Breast epithelium (tissue), 4 donors: ENCODE measurements around the gene SLC35F4. TPM values are rescaled to one million over a fixed set of nuclear protein-coding genes. Genes with fewer than 3 reads are reported as not detected.

Experiments
- DNase-seq, 2 donors: peaks; one replicate each; pipeline ENCODE4 v3.0.0-alpha.2; 2019; ENCODE audit warnings: low spot score in 2 of 2
- H3K27ac ChIP-seq, 2 donors: fragments of 200-600 bp; sonication (generic) in 1 of 2; one replicate each; pipeline ENCODE4 v1.5.1; 2016 to 2019; ENCODE audit warnings: mild to moderate bottlenecking in 1 of 2
- H3K27me3 ChIP-seq, 2 donors: fragments of 200-600 bp; sonication (generic) in 1 of 2; one replicate each; pipeline versions ENCODE4 v1.5.1 to v1.6.0; 2017 to 2019; ENCODE audit warnings: control low read depth in 1 of 2, mild to moderate bottlenecking in 1 of 2
- H3K36me3 ChIP-seq: fragments of 200-600 bp; one replicate; pipeline ENCODE4 v1.5.1; 2019
- H3K4me1 ChIP-seq, 2 donors: fragments of 200-600 bp; sonication (generic); one replicate each; pipeline ENCODE4 v1.5.1; 2016 to 2019; ENCODE audit warnings: control low read depth in 1 of 2
- H3K4me3 ChIP-seq, 3 donors: fragments of 200-600 bp; sonication (generic); 1 replicate in 2 of 3; 2 replicates in 1 of 3; pipeline ENCODE4 v1.5.1; 2016 to 2019; ENCODE audit warnings: mild to moderate bottlenecking in 3 of 3, moderate library complexity in 2 of 3
- H3K9me3 ChIP-seq, 2 donors: fragments of 200-600 bp; sonication (generic) in 1 of 2; one replicate each; pipeline ENCODE4 v1.5.1; 2016 to 2019; ENCODE audit warnings: control low read depth in 1 of 2
- POLR2A ChIP-seq: fragments of 450-650 bp; IDR thresholded peaks from one replicate; pipeline ENCODE4 v1.6.1; 2016; ENCODE audit warnings: antibody characterized with exemption, mild to moderate bottlenecking, moderate library complexity
- POLR2AphosphoS5 ChIP-seq, 3 donors: sonication (generic); formaldehyde crosslinking; IDR thresholded peaks; one replicate each; pipeline ENCODE4 v1.6.1; 2017; ENCODE audit warnings: antibody characterized with exemption in 3 of 3
- intact Hi-C: fragments of 100-400 bp; cut with DNase I; formaldehyde crosslinking; loops from one replicate; pipeline ENCODE4 v1.15.1; 2023; ENCODE audit warnings: low total_unique reads
- total RNA-seq, 3 donors: library from RNA; depleted of rRNA; stranded (reverse); fragments of >200 nt; gene quantifications; one replicate each; pipeline ENCODE4 v1.1.0, GENCODE V29; 2016
- TF ChIP-seq, protein P1 (sequence below), 3 donors: fragments of 450-650 bp; IDR thresholded peaks; one replicate each; pipeline ENCODE4 v1.5.1; 2016 to 2017; ENCODE audit warnings: antibody characterized with exemption in 3 of 3, mild to moderate bottlenecking in 3 of 3, moderate library complexity in 3 of 3

SLC35F4 gene
- total RNA-seq, 3 donors from 2014 or later: not detected

DNA sequence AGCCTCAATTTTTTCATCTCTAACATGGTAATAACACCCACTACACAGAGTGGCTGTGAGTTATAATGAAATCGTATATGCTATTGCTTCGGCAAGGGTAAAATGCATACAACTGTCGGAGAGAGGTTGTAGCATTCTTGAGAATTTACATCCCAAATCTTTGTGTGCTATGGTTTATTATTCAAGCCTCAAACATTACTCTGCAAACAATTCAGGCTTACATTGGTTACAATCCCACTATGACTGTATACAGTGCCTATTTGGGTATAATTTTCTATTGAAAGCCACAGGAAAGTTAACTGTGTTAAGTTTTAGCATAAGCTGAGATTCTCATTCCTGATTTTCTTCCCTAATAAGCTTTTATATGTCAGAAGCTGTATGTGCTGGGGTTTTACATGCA, 20.6 kb downstream of the SLC35F4 start:
- H3K27ac ChIP-seq: no peak overlapping the region
- H3K27me3 ChIP-seq: no peaks in the 10 kb centered on the region
- intact Hi-C loops: no loop called here

DNA sequence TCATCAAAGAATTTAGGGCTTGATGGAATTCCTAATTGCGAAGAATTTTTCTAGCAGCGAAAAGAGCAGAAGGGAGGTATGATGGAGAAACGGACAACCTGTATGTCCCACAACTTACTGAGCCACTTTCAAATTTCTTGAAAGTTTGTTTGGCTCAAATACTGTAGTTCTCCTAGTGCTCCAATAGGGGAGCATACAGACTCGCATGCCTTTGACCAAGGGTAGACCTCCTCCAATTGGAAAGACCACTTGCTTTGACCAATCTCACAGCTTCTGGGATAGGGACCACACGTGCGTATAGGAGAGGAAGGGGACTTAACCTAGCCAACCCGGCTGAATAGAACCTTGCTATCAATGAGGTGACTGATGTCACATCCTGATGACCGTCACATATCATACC, 28.6 kb downstream of the SLC35F4 start:
- H3K4me1 ChIP-seq: no peaks in the 10 kb centered on the region
- DNase-seq: no peak
- no peaks in the 10 kb centered on the region for H3K27me3 ChIP-seq
- H3K9me3 ChIP-seq: no peaks in the 10 kb centered on the region
- H3K4me3 ChIP-seq: no peak overlapping the region
- no peaks in the 10 kb centered on the region for H3K36me3 ChIP-seq
- TF ChIP-seq POLR2AphosphoS5 (IDR thresholded peaks at IDR 0.05): no peak
- TF ChIP-seq, protein P1, sequence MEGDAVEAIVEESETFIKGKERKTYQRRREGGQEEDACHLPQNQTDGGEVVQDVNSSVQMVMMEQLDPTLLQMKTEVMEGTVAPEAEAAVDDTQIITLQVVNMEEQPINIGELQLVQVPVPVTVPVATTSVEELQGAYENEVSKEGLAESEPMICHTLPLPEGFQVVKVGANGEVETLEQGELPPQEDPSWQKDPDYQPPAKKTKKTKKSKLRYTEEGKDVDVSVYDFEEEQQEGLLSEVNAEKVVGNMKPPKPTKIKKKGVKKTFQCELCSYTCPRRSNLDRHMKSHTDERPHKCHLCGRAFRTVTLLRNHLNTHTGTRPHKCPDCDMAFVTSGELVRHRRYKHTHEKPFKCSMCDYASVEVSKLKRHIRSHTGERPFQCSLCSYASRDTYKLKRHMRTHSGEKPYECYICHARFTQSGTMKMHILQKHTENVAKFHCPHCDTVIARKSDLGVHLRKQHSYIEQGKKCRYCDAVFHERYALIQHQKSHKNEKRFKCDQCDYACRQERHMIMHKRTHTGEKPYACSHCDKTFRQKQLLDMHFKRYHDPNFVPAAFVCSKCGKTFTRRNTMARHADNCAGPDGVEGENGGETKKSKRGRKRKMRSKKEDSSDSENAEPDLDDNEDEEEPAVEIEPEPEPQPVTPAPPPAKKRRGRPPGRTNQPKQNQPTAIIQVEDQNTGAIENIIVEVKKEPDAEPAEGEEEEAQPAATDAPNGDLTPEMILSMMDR (IDR thresholded peaks at IDR 0.05): no peak
- TF ChIP-seq POLR2A: no peak
- intact Hi-C loops: no loop called here
- H3K27ac ChIP-seq: no peak overlapping the region

More for the DNA sequence above, 20.6 kb downstream of the SLC35F4 start:
- Histone ChIP-seq H3K36me3 (no peaks in the 10 kb centered on the region), H3K4me3 (no peak overlapping the region), H3K4me1 (no peaks in the 10 kb centered on the region), H3K9me3 (no peaks in the 10 kb centered on the region)
- TF ChIP-seq POLR2A (no peak), POLR2AphosphoS5 (IDR thresholded peaks at IDR 0.05) (no peak)
- TF ChIP-seq, protein P1 (IDR thresholded peaks at IDR 0.05): no peak
- DNase-seq: no peak

DNA sequence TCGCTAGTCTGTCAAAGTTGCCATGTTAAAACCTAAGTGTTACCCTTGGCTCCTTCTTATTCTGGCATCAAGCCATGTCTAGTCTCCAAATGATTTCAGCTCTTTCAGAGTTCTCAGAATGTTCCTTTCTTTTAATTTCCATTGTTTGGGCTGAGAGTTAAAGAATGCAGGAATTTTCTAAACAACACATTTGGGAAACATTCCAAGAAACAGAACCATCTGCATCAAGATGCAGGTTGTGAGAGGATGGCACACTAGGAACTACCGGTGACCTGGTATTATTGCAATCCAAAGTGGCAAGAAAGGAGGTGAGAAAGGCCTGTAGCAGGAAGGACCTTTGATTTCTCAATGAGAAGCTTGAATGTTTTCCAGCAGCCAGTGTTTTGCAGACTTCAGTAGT, 30.1 kb downstream of the SLC35F4 start:
- Histone ChIP-seq H3K9me3 (no peaks in the 10 kb centered on the region), H3K27me3 (no peaks in the 10 kb centered on the region), H3K4me3 (no peak overlapping the region), H3K36me3 (no peaks in the 10 kb centered on the region), H3K4me1 (no peaks in the 10 kb centered on the region), H3K27ac (no peak overlapping the region)
- intact Hi-C loops: no loop called here
- TF ChIP-seq, protein P1 (IDR thresholded peaks at IDR 0.05): no peak
- TF ChIP-seq POLR2A (no peak), POLR2AphosphoS5 (IDR thresholded peaks at IDR 0.05) (no peak)
- DNase-seq: no peak

DNA sequence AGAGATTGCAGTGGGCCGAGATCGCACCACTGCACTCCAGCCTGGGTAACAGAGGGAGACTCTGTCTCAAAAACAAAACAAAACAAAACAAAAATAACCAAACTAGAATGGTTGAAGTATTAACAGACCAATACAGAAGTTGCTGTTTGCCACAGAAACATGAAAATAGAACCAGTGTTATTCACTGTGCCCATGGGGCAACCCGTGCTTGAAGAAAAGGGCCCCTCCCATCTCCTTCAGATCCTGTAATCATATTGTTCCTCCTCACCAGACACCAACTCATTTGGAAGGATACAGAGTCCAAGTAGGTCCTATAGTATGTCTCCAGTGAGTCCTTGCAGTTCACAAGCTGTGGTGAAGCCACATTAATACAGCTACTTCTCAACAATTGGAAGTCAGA, 30.9 kb downstream of the SLC35F4 start:
- no peak overlapping the region for H3K4me3 ChIP-seq
- H3K27ac ChIP-seq: no peak overlapping the region
- intact Hi-C loops: no loop called here
- TF ChIP-seq, protein P1 (IDR thresholded peaks at IDR 0.05): no peak
- TF ChIP-seq POLR2AphosphoS5 (IDR thresholded peaks at IDR 0.05) (no peak), POLR2A (no peak)
- no peaks in the 10 kb centered on the region for H3K27me3 ChIP-seq
- DNase-seq: no peak
- H3K36me3 ChIP-seq: no peaks in the 10 kb centered on the region
- H3K9me3 ChIP-seq: no peaks in the 10 kb centered on the region
- no peaks in the 10 kb centered on the region for H3K4me1 ChIP-seq

DNA sequence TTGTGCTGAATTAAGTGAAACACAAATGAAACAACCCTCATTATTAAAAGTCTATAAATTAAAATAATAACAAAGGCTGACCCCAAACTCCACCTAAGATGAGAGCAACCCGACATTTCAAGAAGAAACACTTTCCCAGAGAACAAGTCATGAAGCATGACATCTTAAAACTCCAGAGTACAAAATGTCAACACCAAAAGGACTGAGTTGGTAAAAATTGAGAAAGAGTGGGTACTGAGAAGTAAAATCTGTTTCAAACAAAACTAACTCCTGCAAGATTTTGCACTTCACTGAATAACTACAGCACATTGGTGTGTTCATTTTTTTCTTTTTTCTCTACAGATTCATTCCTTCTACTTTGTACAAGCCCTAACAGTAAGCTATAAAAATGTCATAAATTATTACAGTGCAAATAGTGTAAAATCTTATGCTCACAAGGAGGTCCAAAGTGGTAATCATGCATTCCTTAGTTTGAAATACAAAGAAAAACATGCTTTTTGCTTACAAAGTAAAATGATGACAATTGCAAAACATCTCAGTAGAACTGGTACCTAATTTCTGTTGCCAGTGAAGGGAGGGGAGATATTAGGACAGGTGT, 31.8 kb downstream of the SLC35F4 start:
- intact Hi-C loops: no loop called here
- Histone ChIP-seq H3K9me3 (no peaks in the 10 kb centered on the region), H3K4me3 (no peak overlapping the region), H3K27ac (no peak overlapping the region), H3K36me3 (no peaks in the 10 kb centered on the region), H3K27me3 (no peaks in the 10 kb centered on the region), H3K4me1 (no peaks in the 10 kb centered on the region)
- DNase-seq: no peak
- TF ChIP-seq, protein P1 (IDR thresholded peaks at IDR 0.05): no peak
